Activated T-cell treated with anti-CD3 and anti-CD28 coated beads, Interleukin-2, amount 50 U/mL, for 48 hours (primary cell): ENCODE data around the gene NEURL3.
"Not testable (repeated sequence)": the region's sequence is repeated elsewhere in the genome, so short reads cannot be mapped to it uniquely, and the experiment has no call there.

Experiments used
- DNase-seq, 2 experiments: peaks; one replicate each; pipeline ENCODE4 v3.0.0-alpha.2; 2020

Gene NEURL3

DNA sequence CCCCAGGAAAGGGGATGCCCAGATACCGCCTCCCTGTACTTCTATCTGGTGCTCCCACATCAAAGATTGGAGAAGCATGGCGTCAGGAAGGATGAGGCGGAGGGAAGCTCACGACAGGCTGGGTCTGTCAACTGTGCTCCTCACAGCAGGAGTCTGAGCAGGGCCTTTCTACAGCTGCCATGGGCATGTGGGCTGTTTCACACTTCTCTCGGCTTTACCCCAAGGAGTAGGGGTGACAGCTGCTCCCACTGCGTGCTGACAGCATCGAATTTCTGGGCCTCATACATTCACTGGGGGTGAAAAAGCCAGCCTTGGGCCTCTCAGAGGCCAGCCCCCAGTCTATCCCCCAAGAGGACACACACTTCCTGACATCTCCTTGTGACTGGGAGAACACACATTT lies 21.1 kb downstream of the NEURL3 start:
- no peak for DNase-seq

DNA sequence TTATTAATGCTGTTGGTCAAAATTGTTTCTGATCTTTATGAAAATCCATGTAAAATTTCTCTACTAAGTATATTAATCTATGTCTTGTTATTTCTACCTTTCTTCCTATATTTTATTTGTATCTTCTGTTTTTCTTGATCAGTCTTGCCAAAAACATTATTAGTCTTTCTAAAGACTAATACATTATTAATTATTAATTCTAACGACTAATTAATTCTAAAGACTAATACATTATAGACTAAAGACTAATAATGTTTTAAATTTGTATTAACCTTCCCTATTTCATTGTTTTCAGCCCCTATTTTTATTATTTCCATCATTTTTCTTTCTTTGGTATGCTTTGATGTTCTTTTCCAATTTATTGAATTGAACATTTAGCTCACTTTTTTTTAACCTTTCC lies 27.7 kb downstream of the NEURL3 start:
- no peak for DNase-seq

DNA sequence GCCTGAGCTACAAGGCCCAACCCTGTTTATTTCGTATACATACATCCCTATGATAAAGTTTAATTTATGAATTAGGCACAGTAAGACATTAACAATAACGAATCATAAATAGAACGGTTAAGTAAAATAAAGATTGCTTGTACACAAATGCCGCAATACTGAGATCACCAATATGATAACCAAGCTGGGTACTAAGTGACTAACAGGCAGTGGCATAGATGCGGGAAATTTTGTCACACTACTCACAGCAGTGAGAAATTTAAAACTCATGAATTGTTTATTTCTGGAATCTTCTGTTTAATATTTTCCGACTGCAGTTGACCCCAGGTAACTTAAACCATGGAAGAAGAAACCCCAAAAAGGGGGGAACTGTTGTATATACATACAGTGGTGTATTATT lies 33.4 kb downstream of the NEURL3 start:
- DNase-seq, result no peak

DNA sequence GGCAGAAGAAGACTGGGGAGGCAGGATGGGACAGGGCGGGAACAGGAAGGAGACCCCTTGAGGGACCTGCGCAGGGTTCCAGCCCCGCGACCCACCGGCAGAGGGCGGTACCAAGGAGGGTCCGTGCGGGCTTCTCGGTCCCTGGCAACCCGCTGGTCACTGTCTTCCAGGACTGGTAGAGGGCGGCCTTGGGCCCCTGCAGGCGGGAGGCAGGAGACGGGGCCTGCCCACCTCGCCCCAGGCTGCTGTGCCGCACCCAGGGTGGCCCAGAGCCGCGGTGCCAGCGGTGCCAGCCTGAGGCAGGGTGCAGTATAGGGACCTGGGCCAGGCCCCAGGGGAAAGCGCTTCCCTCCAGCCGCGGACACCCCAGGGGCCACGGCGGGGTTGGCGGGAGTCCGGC lies 34.5 kb downstream of the NEURL3 start:
- DNase-seq, result peak; percentile 78 to 80

DNA sequence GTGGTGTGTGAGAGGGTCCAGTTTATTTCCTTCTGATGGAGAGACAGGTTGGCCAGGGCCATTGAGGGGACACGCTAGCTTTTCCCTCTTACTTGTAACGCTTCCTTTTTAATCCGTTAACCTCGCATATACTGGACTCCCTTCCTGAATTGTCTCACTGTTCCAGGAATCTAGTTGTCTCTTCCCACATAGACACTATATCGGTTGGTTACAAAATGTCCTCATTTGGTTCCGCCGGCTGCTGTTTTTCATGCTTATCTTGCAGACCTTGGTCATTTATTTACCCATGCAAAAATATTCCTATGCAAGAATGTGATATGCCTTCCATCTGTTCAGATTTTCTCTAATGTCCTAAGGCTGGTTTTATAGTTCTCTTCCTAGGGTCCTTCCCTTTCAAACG lies 35.0 kb downstream of the NEURL3 start:
- no peak for DNase-seq

DNA sequence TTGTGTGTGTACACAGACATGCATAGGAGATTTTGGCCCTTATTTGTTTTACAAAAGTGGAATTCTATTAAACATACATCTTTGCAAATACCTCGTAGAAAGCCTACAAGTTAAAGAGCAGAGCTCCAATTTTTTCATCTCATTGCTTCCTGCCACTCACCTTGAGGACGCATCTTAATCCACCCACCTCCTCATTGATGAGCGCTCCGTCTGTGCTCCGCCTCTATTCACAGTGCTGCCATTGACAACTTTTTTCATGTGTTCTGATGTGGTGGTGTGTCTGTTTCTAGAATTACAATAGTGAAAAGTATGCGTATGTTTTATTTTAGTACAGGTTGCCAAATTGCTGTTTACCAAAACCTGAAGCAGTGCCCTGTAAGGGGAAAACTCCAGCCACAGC lies 36.3 kb downstream of the NEURL3 start:
- no peak for DNase-seq

DNA sequence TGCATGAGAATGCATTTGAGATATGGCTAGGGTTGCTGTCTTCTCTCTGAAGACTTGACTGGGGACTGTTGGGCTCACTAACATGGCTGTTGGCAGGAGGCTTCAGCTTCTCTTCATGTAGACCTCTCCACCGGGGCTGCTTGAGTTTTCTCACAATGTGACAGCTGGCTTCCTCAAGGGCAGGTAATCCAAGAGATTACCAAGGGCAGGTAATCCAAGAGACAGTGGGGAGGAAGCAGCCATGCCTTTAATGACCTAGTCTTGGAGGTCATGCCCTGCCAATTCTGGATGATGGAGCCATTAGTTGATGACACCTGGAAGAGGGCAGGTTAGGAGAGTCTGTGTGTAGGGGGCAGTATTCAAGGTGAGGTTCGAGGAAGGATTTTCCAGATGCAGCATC lies 40.5 kb downstream of the NEURL3 start:
- no peak for DNase-seq

DNA sequence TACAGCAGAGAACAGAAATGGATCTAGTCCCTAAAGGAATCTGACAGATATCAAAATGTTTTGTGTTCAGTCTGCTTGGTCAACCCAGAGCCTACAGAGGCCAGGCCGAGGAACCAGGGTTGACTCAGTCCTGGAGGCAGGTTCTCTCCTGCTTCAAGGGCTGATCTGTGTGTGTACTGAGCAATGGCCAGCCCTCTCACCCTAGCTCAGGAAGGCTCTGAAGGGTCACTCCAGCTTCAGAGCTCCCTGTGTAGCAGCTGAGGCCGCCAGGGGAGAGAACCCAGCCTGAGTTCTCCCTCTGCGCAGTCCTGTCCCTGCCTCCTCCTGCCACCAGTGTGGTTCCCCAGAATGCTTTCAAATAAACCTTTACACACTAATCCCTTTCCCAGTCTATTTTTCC lies 41.1 kb downstream of the NEURL3 start:
- DNase-seq, result no peak

DNA sequence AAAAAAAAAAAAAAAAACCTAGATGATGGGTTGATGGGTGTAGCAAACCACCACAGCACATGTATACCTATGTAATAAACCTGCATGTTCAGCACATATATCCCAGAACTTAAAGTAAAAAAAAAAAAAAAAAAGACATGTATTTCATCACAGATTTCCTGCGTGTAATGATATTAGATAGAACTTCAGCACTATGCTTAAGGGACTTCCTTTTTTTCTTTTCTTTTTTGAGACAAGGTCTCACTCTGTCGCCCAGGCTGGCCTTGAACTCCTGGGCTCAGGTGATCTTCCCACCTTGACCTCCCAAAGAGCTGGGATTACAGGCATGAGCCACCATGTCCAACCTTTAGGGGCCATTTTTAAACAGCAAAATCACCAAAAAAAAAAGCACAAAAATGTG lies 42.0 kb downstream of the NEURL3 start:
- no peak for DNase-seq

DNA sequence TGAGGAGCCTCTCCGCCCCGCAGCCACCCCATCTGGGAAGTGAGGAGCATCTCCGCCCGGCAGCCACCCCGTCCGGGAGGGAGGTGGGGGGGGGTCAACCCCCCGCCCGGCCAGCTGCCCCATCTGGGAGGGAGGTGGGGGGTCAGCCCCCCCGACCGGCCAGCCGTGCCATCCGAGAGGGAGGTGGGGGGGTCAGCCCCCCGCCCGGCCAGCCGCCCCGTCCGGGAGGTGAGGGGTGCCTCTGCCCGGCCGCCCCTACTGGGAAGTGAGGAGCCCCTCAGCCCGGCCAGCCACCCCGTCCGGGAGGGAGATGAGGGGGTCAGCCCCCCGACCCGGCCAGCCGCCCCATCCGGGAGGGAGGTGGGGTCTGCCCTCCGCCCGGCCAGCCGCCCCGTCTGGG lies 43.5 kb downstream of the NEURL3 start:
- DNase-seq, result not testable (repeated sequence)

DNA sequence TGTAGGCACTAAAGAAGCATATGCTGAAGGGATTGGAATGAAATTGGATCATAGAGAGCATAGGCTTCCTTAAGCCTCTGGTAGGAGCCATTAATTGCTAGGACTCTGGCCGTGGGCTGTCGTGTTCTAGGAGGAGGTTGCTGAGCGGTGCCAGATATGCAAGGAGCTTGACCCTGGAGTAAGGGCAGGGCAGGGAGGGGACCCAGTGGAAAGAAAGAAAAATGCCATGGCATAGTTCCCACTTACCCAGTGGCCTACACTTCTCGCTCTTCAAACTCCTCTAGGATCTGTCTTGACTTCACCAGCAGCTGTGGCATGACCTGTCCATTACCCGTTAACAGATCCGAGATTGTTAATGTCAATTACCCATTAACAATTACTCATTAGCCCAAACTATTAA lies 53.1 kb downstream of the NEURL3 start:
- DNase-seq, result no peak

DNA sequence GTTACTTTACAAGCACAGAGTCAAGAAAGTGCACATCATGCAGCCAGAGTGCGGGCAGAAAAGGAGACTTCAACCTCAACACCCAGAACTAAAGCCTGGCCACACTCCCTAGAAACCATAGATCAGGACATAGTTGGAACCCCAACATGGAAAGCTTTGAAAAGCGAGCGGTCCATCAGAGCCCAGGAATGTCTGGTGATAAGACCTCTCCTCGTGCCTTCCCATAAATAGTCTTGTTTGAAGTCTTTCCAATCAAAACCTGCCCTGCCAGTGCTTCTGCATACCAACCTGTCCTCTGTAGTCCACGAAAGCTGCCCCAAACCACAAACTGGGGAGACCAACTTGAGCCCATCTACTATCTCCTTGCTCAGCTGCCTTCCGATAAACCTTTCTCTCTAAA lies 55.5 kb downstream of the NEURL3 start:
- no peak for DNase-seq

DNA sequence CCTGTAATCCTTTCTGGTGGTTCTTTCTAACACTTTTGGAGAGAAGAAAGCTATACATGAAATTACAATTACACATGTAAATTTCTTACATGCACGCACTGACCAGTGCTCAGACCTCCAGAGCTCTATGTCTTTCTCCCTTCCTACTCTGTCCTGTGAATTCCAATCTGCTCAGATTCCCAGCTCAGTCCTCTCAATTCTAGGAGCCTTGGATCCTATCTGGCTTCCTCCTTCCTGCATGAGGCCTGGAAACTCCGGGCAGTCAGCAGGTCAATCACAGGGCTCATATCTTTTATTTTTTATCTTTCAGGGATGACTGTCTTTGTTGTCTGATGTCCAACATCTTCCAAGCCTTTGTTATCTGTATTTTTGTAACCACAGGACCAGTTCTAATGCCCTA lies 56.0 kb downstream of the NEURL3 start:
- no peak for DNase-seq

DNA sequence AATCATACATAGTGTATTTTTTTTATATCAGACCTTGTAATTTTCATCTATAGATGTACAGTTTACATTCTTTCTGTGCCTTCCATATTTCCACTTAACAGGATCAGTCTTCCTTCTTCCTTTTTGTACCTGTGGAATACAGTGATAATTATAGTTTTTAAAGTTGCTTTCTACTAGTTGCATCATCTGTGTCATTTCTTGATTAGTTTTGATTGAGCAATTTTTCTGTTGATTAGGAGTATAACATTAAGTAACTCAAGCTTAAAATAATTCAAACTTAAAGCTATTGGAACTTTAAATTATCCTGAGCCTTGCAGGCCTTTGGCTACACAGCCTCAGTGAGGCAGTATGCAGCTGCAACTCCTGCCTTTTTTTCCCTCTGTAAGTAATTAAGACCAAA lies 57.4 kb downstream of the NEURL3 start:
- no peak for DNase-seq
